Fibroblast of villous mesenchyme (primary cell): Measurements from ENCODE around the gene UTP25. TPM values are rescaled to one million over a fixed set of nuclear protein-coding genes. Genes with fewer than 3 reads are reported as not detected.

Experiments
- DNase-seq: peaks from one replicate; pipeline ENCODE4 v3.0.0-alpha.2; 2010; ENCODE audit warnings: low read depth
- H3K4me3 ChIP-seq: 2 replicates; pipeline ENCODE4 v1.5.1; 2011; ENCODE audit warnings: low read depth, mild to moderate bottlenecking, low read length
- total RNA-seq: library from RNA; depleted of rRNA; stranded (reverse); fragments of >200 nt; gene quantifications from 2 replicates; pipeline ENCODE4 v1.2.3, GENCODE V29; 2012
- TF ChIP-seq, protein P1 (sequence below): IDR thresholded peaks from 2 replicates; pipeline ENCODE4 v1.5.1; 2012; ENCODE audit warnings: low read depth, mild to moderate bottlenecking, low read length; ENCODE audit not compliant: insufficient read depth

Gene UTP25
- total RNA-seq, 1 donor: 12.1 TPM

DNA sequence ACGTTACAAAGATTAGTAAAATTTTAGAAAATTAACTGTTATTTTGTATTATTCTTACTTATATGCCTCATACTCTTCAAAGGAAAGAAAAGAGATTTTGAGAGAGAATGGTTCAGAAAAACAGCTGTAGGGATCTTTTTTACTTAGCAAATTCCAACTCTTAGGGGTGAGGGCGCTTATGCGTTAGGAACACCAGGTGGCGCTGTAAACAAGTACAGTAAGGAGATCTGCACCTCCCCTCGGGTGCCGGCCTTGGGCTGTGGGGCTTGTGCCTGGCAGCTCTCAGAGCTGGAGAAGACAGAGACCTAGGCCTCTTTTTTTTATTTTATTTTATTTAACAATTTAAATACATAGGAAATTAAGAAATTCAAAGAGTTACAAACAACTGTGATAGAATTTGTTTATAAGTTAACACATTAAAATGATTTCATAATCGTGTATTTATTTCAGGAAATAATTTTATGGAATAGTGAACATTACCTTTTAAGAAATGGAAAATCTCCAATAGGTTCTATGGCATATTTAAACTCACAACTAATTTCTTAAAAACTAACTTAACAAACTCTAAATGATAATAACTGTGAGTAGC, 32.6 kb downstream of the UTP25 start:
- TF ChIP-seq, protein P1, sequence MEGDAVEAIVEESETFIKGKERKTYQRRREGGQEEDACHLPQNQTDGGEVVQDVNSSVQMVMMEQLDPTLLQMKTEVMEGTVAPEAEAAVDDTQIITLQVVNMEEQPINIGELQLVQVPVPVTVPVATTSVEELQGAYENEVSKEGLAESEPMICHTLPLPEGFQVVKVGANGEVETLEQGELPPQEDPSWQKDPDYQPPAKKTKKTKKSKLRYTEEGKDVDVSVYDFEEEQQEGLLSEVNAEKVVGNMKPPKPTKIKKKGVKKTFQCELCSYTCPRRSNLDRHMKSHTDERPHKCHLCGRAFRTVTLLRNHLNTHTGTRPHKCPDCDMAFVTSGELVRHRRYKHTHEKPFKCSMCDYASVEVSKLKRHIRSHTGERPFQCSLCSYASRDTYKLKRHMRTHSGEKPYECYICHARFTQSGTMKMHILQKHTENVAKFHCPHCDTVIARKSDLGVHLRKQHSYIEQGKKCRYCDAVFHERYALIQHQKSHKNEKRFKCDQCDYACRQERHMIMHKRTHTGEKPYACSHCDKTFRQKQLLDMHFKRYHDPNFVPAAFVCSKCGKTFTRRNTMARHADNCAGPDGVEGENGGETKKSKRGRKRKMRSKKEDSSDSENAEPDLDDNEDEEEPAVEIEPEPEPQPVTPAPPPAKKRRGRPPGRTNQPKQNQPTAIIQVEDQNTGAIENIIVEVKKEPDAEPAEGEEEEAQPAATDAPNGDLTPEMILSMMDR: peak; percentile 92
- peak; percentile 87 for DNase-seq

DNA sequence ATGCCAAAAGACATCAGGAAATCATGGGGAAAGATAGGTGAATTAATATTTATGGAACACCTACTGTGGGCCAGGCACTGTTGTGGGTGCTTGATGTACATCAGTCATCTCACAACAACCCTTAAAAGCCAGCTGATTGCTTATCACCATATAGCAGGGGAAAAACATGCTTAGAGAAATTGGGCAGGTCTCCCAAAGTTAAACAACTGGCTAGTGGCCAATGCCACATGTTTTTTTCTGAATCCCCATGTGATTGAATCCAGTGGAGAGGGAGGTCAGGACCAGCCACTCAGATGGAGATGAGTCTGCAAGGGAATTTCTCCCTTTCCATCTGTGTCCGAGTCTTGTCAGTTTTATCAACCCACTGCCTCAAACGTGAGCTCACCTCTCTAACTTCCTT, 33.5 kb downstream of the UTP25 start:
- TF ChIP-seq, protein P1: no peak
- H3K4me3 ChIP-seq: no peak overlapping the region
- no peak for DNase-seq

More for the DNA sequence above, 32.6 kb downstream of the UTP25 start:
- no peak overlapping the region for H3K4me3 ChIP-seq

GRCh38 chr1:209862391-209863356, 34.9 kb downstream of the UTP25 start:
- DNase-seq: no peak
- H3K4me3 ChIP-seq: no peak overlapping the region
- TF ChIP-seq, protein P1: no peak

DNA sequence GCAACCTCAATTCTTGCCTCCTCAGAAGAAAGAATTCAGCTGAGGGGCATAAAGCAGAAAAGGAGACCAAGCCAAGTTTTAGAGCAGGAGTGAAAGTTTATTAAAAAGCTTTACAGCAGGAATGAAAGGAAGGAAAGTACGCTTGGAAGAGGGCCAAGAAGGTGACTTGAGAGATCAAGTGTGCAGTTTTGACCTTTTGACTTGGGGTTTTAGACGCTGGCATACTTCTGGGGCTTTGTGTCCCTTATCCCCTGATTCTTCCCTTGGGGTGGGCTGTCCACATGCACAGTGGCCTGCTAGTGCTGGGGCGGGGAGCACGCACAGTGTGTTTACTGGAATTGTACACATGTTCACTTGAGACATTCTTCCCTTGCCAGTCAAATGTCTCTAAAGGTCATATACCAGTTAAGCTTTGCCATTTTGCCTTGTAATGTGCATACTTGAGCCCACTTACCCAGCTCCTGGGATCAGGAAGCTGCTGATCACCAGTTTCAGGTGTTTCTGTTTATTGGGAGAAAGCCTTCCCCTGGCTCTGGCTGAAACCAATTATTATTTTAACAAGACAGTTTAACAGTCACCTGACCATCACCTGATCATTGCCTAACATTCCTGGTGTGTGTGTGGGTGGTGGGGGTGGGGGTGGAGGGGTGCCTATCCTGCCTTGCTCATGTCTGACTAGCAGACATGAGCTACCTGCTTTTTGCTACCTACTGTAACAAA, 36.2 kb downstream of the UTP25 start:
- DNase-seq: no peak
- no peak overlapping the region for H3K4me3 ChIP-seq
- TF ChIP-seq, protein P1: no peak

GRCh38 chr1:209866201-209866600, 38.4 kb downstream of the UTP25 start:
- no peak overlapping the region for H3K4me3 ChIP-seq
- DNase-seq: no peak
- TF ChIP-seq, protein P1: no peak

GRCh38 chr1:209869291-209870149, 41.7 kb downstream of the UTP25 start:
- DNase-seq: no peak
- TF ChIP-seq, protein P1: no peak
- H3K4me3 ChIP-seq: no peak overlapping the region
